ENCODE measurements around the gene MAGEB3. TPM values are rescaled to one million over a fixed set of nuclear protein-coding genes. Genes with fewer than 3 reads are reported as not detected.

Gene MAGEB3
- total and polyA plus RNA-seq, 2 of the 13 experiments (the other 11 are each of a cell fraction or from before 2014, with no cell fraction given): not detected

DNA sequence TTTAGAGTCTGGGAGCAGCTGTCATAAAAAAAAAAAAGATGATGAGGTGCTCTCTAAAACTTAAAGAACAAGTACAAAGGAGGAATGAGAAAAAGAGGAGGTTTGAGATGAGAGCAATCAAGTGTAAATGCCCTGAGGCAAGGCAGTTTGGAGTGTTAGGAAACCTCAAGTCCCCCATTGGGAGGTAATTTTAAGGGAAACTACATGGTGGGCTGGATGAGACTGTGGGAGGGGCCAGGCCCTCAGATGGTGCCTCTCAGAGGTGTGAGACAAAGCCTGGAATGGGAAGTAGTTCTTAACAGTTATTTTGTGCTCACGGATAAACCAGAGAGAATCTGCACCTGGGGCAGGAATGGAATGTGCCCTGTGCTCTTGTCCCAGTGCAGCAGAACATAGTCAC is 1.9 kb upstream of the MAGEB3 start:
- ChIA-PET POLR2A (no interaction called here), CTCF (ENCODE audit: low intra/inter-chr PET ratio, low total read pairs) (no interaction called here)
- in situ Hi-C loops (cut with HindIII; ENCODE audit: extremely low pct_ligation_motif_present, low pct_unique_long_range_greater_than_20kb) (no loop called here), intact Hi-C loops (cut with micrococcal nuclease; ENCODE audit: unreplicated experiment) (no loop called here)
- Histone ChIP-seq H3K9me3 (ENCODE audit: low read length) (no peaks in the 10 kb centered on the region), H3K36me3 (replicated peaks in 1 of 2; ENCODE audit: control insufficient read depth in 1 of 2, insufficient read depth in 2 of 2, low read length in 2 of 2) (no peaks in the 10 kb centered on the region), H3K4me2 (ENCODE audit: low read depth, low read length) (no peak overlapping the region), H3K27me3 (ENCODE audit: control insufficient read depth in 1 of 2, insufficient read depth in 2 of 2, low read length in 2 of 2) (no peaks in the 10 kb centered on the region), H2AFZ (ENCODE audit: low read length) (no peak overlapping the region), H3K79me2 (ENCODE audit: insufficient read depth, low read length) (no peaks in the 10 kb centered on the region), H3K4me3 (replicated peaks in 1 of 3; ENCODE audit: insufficient read depth in 1 of 3, low read depth in 2 of 3, low read length in 3 of 3) (no peak overlapping the region), H3K27ac (ENCODE audit: extremely low read length, insufficient read depth, low read length) (no peak overlapping the region), H3K4me1 (ENCODE audit: insufficient read depth, low read length) (no peaks in the 10 kb centered on the region), H3K9ac (ENCODE audit: insufficient read depth, low read depth, low read length) (no peak overlapping the region), H4K20me1 (ENCODE audit: insufficient read depth, low read length) (no peaks in the 10 kb centered on the region)
- WGBS (ENCODE audit: low lambda C conversion rate): no CpG with 5 or more reads among the region's 1 CpG
- TF ChIP-seq, protein P1, sequence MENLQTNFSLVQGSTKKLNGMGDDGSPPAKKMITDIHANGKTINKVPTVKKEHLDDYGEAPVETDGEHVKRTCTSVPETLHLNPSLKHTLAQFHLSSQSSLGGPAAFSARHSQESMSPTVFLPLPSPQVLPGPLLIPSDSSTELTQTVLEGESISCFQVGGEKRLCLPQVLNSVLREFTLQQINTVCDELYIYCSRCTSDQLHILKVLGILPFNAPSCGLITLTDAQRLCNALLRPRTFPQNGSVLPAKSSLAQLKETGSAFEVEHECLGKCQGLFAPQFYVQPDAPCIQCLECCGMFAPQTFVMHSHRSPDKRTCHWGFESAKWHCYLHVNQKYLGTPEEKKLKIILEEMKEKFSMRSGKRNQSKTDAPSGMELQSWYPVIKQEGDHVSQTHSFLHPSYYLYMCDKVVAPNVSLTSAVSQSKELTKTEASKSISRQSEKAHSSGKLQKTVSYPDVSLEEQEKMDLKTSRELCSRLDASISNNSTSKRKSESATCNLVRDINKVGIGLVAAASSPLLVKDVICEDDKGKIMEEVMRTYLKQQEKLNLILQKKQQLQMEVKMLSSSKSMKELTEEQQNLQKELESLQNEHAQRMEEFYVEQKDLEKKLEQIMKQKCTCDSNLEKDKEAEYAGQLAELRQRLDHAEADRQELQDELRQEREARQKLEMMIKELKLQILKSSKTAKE (CRISPR knock-in tag; IDR thresholded peaks at IDR 0.05; ENCODE audit: borderline replicate concordance): no peak
- TF ChIP-seq ZNF451 (CRISPR knock-in tag; IDR thresholded peaks at IDR 0.05) (no peak), CEBPG (CRISPR knock-in tag; IDR thresholded peaks at IDR 0.05) (no peak), MTA3 (CRISPR knock-in tag; IDR thresholded peaks at IDR 0.05) (no peak), SKI (IDR thresholded peaks at IDR 0.05; ENCODE audit: partially characterized antibody) (no peak), FIP1L1 (IDR thresholded peaks at IDR 0.05; ENCODE audit: borderline replicate concordance, insufficient read depth, low read depth, low read length) (no peak), KDM5A (IDR thresholded peaks at IDR 0.05; ENCODE audit: borderline replicate concordance, low read length) (no peak), MAFK (conservative IDR thresholded peaks at IDR 0.05 in 1 of 2, IDR thresholded peaks at IDR 0.05 in 1 of 2; ENCODE audit: low read length in 2 of 2) (no peak), FOSL2 (CRISPR knock-in tag; IDR thresholded peaks at IDR 0.05) (no peak), ZNF598 (CRISPR knock-in tag; IDR thresholded peaks at IDR 0.05; ENCODE audit: borderline replicate concordance) (no peak), ZNF547 (CRISPR knock-in tag; IDR thresholded peaks at IDR 0.05) (no peak)
- TF ChIP-seq, protein P2, sequence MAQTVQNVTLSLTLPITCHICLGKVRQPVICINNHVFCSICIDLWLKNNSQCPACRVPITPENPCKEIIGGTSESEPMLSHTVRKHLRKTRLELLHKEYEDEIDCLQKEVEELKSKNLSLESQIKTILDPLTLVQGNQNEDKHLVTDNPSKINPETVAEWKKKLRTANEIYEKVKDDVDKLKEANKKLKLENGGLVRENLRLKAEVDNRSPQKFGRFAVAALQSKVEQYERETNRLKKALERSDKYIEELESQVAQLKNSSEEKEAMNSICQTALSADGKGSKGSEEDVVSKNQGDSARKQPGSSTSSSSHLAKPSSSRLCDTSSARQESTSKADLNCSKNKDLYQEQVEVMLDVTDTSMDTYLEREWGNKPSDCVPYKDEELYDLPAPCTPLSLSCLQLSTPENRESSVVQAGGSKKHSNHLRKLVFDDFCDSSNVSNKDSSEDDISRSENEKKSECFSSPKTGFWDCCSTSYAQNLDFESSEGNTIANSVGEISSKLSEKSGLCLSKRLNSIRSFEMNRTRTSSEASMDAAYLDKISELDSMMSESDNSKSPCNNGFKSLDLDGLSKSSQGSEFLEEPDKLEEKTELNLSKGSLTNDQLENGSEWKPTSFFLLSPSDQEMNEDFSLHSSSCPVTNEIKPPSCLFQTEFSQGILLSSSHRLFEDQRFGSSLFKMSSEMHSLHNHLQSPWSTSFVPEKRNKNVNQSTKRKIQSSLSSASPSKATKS (CRISPR knock-in tag; IDR thresholded peaks at IDR 0.05): no peak
- ATAC-seq (no peak), FAIRE-seq (no peak), DNase-seq (ENCODE audit: low spot score) (no peak)
- BruUV-seq (replicated peaks): no TSS peak
